IPS DF 4.7 (cell line): ENCODE measurements around the gene OPRL1.

Source experiments
- DNase-seq: peaks from one replicate; pipeline ENCODE4 v3.0.0-alpha.2; 2013; ENCODE audit warnings: low spot score; ENCODE audit errors: extremely low read depth

Gene OPRL1

DNA sequence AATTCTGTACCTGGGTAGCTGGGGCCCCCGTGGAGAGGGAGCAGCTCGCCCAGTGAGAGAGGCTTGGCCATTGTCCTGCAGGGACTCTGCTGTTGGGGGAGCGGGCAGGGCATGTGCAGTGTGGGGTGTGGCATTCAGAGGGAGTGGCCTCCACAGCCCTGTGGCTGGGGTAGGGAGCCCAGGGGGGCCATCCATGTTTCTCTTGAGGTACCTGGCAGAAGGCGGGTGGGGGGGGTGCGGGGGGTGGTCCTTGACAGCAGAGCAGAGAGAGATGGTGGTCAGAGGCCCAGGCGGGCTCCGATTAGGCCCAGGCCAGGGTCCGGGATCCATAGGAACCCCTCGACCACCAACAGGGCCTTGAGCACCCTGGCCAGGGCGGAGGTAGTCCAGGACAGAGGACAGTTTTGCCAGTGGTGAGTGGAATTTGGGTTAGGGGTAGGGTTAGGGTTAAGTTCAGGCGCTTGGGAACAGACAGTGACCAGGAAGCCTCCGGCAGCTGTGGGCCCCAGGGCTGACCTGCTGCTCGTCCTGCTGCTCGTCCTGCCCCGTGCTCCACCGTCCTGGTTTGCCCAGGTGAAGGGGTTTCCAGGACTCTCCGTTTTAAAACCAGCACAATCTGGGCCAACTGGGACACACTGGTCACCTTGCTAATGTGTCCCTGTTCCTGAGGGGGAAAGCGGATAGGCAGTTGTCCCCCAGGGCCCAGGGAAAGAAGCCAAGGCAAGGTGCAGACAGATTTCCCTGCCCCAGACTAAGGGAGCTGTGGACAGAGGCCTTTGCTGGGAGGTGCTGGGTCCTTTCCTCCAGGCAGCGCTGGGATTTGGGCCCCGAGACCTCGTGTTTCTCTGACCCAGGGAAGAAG is 59.5 kb downstream of the OPRL1 start:
- no peak for DNase-seq

DNA sequence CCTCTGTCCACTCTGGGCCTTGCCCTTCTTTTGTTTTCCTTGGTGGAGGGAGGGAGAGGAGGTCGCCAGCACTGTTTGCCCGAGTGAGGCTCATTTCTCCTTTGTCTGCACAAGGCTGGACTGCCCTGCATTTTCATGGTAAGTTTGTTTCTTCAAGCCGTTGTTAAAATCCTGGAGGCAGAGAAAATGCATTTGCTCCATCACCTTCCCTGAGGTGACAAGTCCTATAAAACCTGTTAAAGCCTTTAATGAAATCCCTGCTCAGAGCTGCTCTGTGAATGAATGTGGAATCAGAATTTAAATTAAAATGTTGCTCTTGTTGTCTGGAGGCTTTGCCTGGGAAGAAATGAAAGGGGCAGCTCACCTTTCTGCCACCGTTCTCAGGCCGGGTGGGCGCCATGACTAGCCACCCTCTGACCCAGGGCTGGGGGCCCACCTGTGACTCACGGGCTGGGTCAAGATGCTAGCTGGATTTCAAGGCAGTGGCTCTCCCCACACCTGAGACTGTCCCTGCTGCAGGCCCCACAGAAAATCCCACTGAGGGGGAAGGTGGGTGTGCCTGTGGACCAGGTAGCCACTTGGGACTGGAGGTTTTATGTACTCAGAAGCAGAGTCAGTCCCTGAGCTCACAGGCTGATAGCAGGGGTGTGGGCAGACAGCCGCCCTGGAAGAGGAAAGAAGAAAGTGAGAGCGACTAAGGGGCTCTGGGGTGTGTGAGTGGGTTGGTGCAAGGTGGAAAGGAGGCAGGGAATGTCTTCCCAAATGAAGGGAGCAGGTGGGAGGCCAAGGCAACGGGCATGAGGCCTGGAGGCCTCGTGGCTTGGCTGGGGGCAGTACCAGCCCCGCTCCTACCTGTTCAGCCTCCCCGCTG is 60.4 kb downstream of the OPRL1 start:
- no peak for DNase-seq

DNA sequence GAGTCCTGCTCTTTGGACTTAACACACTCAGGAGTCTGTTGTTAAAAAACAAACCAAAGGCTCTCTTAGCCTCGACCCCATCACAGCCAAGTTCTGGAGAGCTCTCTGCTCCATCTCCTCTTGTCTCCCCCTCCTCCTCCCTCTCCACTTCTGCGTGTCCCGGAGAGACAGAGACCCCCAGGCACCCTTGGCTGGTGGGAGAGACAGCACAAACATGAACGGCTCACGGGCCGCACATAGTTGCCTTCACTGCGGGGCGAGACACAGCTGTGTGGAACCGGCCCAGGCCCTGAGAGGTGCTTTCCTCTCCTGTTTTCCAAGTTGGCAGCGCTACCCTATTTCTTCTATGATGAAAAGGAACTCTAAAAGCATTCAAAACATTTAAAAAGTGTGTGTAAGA is 61.1 kb downstream of the OPRL1 start:
- no peak for DNase-seq

DNA sequence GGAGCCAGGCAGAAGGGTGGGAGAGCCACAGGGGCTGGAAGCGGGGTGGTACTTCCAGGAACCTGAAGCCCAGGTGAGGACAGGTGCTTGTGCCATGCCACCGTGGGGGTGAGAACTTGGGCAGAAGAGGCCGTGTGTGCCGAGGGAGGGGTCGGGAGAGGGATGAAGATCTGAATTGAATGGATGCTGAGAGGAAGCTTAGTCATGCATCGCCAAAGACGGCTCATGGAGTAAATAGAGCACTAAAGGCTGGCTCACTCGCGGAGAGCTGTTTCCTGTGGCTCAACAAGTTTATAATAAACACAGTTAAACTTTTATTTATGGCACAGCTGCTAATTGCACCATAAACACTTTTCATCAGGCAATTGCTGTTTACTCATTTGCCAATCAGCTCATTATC is 62.7 kb downstream of the OPRL1 start:
- no peak for DNase-seq

DNA sequence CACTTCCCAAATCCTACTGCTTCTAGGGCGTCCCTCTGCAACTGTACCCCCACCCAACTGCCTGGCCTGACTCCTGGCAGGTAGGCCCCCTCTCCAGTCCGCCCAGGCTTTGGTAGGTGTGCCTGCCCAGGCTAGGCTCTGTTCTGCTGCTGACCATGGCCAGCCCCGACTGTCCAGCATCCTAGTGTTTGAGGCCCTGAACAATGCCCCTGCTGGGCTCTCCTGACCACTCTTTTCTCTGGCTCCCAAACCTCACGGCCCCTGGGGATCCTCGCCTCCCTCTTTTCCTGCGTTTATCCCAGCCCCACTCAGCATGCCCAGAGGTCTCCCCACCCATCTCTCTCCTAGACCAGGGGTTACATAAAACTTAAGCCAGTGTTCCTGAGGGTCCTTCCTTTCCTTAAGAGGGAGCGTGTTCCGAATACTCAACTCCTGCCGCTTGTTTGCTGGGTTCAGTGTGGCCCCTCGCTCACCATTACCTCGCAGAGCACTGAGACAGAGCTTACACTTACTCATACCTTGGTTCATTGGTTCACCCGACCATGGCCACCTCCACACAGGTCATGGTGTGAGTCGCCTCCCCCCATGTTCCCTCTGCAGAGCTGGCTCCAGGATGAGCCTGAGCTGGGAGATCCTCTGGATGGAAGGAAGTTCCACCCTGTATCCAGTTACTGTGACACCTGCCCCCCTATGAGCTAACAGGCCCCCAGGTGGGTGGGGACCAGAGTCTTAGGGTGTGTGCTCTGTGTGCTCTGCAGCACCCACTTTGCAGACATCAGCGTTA is 63.3 kb downstream of the OPRL1 start:
- no peak for DNase-seq

DNA sequence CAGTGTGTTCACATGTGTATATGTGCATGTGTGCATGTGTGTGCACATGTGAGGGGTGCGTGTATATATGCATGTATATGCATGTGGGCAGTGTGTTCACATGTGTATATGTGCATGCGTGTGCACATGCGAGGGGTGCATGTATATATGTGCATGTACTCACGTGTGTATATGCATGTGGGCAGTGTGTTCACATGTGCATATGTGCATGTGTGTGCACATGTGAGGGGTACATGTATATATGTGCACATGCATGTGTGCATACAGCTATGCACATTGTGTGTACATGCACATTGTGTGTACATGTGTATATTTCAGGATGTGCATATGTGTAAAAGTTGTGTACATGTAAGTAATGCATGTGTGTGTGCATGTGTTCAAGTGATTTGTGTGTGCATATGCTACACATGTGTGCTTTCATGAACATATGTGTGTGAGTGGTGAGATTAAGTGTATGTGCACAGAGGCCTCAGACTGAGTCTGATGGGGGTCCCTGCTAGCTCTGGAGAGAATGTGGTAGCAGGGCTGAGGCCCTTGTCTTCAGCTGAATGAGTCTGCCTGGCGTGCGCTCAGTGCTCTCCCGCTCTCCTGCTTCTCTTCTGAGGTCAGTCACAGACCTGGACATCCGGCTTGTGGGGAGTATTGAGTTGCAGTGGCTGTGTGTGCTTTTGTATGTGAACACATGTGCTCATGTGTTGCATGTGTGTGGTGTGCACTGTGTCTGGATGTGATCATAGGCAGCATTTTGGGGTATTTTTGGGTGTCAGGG is 64.4 kb downstream of the OPRL1 start:
- DNase-seq: no peak

DNA sequence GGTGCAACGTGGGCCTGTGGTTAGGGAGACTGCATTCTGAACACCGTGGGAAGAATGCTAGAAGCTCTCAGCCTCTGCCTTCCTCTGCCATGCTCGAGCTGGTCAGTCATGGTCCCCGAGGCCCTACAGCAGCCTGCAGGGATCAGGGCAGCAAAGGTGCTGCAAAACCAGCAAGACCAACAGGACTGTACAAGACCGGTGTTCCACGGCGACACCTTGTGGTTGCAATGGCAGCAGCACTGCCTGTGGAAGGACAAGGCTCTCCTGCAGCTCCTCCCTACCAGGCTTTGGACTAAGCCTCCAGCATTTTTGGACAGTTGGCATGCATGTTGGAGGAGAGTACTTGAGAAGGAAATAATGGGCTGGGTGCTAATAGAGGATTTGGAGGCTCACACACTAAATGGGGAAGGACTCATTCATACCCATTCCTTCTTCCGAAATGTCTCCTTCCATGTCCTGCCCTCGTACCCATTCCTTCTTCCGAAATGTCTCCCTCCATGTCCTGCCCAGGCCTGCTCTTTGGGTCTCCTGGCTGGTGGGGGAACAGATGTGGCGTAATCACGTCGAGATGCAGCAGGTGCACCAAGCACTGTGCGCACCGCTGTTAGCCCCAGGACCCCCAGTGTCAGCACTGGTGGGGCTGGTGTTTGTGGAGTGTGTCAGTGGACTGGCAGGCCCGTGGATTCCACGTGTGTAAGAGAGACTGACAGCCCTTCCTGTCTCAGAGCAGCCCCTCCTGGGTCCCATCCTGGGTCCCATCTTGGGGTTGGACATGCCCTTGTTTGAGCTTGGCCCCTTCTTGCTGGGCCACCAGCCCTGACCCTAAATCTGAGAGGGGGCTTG is 65.8 kb downstream of the OPRL1 start:
- no peak for DNase-seq

DNA sequence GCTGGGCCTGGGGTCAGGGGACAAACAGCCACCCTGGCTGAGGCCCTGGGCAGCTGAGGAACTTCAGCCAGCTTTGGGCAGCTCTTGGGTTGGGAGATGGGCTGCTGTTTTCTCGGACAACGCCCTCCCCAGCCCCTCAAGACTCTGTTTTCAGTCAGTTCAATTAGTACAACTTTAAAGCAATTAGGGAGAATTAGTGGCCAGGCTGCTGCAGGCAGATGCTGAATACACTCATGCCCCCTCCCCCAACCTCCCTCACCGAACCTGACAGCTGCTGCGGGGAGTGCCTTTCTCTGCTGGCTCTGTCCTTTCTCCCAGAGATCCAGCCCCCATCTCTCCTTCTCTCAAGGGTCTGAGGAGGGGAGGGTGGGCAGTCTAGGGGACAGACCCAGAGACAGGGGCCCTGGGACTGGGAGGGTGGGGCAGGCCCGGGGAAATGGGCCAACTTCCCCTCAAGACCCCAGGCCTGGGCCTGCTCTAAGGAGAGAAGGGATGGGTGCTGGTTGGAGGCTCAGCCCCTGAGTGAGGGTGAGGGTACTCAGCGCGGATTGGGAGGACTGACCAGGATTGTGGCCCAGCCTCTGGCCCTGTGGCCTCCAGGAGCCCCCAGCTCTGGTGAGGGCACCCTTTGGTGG is 66.5 kb downstream of the OPRL1 start:
- DNase-seq: no peak

DNA sequence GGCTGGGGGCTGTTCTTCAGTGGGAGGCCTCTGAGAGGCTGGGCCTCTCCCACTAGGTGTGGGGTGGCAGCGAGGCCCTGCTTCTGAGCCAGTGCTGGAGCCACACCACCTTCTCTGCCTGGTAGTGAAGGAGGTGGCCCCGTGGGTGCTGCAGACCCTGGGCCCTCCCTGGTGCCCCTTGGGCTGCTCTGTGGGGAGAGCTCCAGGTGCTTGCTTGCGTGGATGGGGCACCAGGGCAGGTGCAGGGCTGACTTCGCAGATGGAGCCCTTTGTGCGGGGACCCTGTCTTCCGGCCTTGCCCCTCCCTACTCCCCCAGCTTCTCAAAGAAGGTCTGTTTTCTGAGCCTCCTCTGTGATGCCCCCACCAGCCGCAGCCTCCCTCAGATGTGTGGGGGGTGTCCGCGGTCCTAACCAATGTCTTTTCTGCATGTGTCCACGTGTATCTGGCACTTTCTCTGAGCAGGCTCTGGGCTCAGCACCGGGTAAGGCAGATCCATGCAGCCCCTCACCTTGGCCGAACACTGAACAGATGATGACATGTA is 67.1 kb downstream of the OPRL1 start:
- no peak for DNase-seq

DNA sequence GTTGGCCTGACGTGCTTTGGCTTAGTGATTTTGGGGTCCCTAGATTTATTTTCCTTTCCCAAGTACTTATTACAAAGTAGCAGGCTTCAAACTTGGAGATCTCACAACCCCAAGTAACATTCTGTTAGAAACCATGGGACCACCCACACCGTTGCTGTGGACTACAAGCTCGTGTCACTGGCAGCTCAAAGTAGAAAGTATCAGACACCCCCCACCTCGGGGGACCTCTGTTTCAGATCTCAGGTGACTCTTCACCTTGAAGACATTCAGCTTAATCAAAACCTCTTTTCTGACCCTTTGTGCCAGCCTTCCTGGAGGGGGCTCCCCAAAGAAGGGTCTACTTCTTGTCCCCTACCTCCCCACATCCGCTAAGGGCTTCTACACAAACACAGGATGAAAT is 68.7 kb downstream of the OPRL1 start:
- no peak for DNase-seq

DNA sequence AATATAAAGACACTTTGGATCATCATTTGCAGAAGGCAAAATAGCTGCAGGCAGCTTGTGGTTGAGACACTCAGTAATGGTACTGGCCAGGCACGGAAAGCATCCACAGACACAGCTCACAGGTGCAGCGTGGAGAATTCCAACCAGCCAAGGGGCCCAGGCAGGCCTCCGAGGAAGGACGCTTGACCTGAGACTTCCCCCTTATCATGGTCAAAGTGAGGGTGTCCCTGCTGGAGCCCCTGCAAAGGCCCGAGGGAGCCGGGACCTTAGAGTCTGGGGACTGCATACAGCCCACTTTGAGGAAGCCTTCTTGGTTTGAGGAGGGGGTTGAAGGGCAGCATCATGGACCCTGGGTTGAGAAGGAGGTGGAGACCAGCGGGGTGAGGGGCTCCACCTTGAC is 69.3 kb downstream of the OPRL1 start:
- DNase-seq: no peak

DNA sequence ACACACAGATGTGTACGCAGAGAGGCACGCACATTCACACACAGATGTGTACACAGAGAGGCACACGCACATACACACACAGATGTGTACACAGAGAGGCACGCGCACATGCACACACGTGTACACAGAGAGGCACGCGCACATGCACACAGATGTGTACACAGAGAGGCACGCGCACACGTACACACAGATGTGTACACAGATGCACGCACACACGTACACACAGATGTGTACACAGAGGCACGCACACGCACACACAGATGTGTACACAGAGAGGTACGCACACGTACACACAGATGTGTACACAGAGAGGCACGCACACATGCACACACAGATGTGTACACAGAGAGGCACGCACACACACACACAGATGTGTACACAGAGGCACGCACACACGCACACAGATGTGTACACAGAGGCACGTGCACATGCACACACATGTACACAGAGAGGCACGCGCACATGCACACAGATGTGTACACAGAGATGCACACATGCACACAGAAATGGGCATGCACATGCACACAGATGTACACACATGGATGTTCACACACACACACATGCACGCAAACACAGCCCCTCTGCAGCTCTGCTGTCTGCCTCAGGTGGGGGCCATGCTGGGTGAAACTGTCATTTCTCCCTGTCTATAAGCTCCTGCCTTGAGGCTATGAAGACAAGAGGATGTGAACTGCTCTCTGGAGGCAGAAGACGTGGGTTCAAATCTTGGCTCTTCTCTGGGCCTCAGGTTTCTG is 70.1 kb downstream of the OPRL1 start:
- DNase-seq: no peak
